A673 (cell line): ENCODE data around the gene WFIKKN1. TPM values are rescaled to one million over a fixed set of nuclear protein-coding genes. Genes with fewer than 3 reads are reported as not detected.

Experiments
- BruUV-seq: library from RNA; stranded (reverse); fragments of 400-500 nt; replicated peaks from 2 replicates; lab custom pipeline; 2021; lab: Mats Ljungman, UMichigan
- CTCF ChIA-PET: fragments of 300-600 bp; sonication (Branson Sonifier 250); formaldehyde crosslinking; loops from one replicate; lab custom pipeline; 2022; ENCODE audit warnings: antibody characterized with exemption; lab: Charles Lee
- POLR2A ChIA-PET: fragments of 300-600 bp; sonication (Branson Sonifier 250); formaldehyde crosslinking; loops from one replicate; lab custom pipeline; 2022; ENCODE audit warnings: antibody characterized with exemption; ENCODE audit not compliant: low non-redundant PET; lab: Charles Lee
- DNase-seq: peaks from one replicate; pipeline ENCODE4 v3.0.0-alpha.2; 2015; ENCODE audit warnings: low spot score
- H3K27ac ChIP-seq: fragments of 200-600 bp; sonication (generic); 2 replicates; pipeline ENCODE4 v1.5.1; 2016; ENCODE audit warnings: mixed run types, low read depth, mild to moderate bottlenecking, mixed read lengths, antibody characterized with exemption, low read length; ENCODE audit not compliant: poor library complexity, severe bottlenecking
- H3K27me3 ChIP-seq: fragments of 200-600 bp; sonication (generic); replicated peaks from 2 replicates; pipeline ENCODE4 v1.6.1; 2017; ENCODE audit warnings: mixed run types, low read depth, mild to moderate bottlenecking, mixed read lengths, antibody characterized with exemption, low read length; ENCODE audit not compliant: insufficient read depth, poor library complexity
- H3K36me3 ChIP-seq: fragments of 200-600 bp; sonication (generic); 2 replicates; pipeline ENCODE4 v1.6.1; 2016; ENCODE audit warnings: mixed run types, mild to moderate bottlenecking, mixed read lengths, antibody characterized with exemption, low read length; ENCODE audit not compliant: insufficient read depth, poor library complexity, severe bottlenecking
- H3K4me1 ChIP-seq: fragments of 200-600 bp; sonication (generic); 2 replicates; pipeline ENCODE4 v1.6.1; 2017; ENCODE audit warnings: mixed run types, mild to moderate bottlenecking, mixed read lengths, antibody characterized with exemption, low read length; ENCODE audit not compliant: insufficient read depth, poor library complexity, severe bottlenecking
- H3K4me3 ChIP-seq: fragments of 200-600 bp; sonication (generic); 2 replicates; pipeline ENCODE4 v1.5.1; 2016; ENCODE audit warnings: low read depth, mixed run types, mild to moderate bottlenecking, mixed read lengths, low read length; ENCODE audit not compliant: poor library complexity, severe bottlenecking
- H3K9me3 ChIP-seq: fragments of 200-600 bp; sonication (generic); 2 replicates; pipeline ENCODE4 v1.6.1; 2016; ENCODE audit warnings: mixed run types, low read depth, mild to moderate bottlenecking, mixed read lengths, antibody characterized with exemption, low read length; ENCODE audit not compliant: poor library complexity, severe bottlenecking
- CTCF ChIP-seq: fragments of 300-800, 200-600 bp; sonication (generic); conservative IDR thresholded peaks from 2 replicates; pipeline ENCODE4 v1.5.1; 2017; ENCODE audit warnings: low read depth, mild to moderate bottlenecking, antibody characterized with exemption, low read length, moderate library complexity, mixed read lengths
- EZH2 ChIP-seq: fragments of 200-600 bp; sonication (generic); IDR thresholded peaks from 2 replicates; pipeline ENCODE4 v1.6.1; 2017; ENCODE audit warnings: borderline replicate concordance, low read depth, mild to moderate bottlenecking, mixed read lengths, antibody characterized with exemption, low read length; ENCODE audit not compliant: poor library complexity, severe bottlenecking
- intact Hi-C: fragments of 100-400 bp; cut with micrococcal nuclease; formaldehyde crosslinking; loops from one replicate; pipeline ENCODE4 v1.10.0; 2022; ENCODE audit not compliant: unreplicated experiment
- total RNA-seq: library from RNA; stranded (reverse); gene quantifications from 2 replicates; pipeline ENCODE4 v1.2.3, GENCODE V29; 2021

Gene WFIKKN1
- total RNA-seq, 1 experiment from 2014 or later, result 1.7 TPM

DNA sequence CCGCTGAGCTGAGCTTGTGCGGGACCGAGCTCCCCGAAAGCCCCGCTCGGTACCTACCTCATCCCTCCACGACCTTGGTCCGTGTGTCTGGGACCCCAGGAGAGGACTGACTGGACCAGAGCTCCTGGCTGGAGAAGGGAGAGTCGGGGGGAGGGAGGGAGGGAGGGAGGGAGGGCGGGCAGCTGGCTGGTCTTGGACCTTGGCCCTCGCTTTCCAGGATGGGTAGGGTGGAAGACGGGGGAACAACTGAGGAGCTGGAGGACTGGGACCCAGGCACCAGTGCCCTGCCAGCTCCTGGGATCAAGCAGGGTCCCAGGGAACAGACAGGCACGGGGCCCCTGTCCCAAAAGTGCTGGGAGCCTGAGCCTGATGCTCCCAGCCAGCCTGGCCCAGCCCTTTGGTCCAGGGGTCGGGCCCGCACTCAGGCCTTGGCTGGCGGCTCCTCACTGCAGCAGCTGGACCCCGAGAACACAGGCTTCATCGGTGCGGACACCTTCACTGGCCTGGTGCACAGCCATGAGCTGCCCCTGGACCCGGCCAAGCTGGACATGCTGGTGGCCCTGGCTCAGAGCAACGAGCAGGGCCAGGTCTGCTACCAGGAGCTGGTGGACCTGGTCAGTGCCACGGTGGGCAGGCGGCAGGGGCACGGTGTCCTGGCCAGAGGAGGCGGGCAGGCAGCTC is 45.2 kb downstream of the WFIKKN1 start:
- Histone ChIP-seq H3K27ac (no peak overlapping the region), H3K4me3 (peak overlapping the region; percentile 43)
- POLR2A ChIA-PET, result no interaction called here

DNA sequence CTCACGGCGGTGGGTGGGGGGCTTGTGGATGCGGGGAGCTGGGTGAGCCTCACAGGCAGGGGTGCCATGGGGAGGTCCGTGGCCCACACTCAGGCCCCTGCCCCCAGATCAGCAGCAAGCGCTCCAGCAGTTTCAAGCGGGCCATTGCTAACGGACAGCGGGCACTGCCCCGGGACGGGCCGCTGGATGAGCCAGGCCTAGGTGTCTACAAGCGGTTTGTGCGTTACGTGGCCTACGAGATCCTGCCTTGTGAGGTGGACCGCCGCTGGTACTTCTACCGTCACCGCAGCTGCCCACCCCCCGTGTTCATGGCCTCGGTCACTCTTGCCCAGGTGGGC is 45.7 kb downstream of the WFIKKN1 start:
- H3K9me3 ChIP-seq, result no peaks in the 10 kb centered on the region
- DNase-seq, result no peak
- H3K27me3 ChIP-seq, result no peaks in the 10 kb centered on the region
- no peak overlapping the region for H3K27ac ChIP-seq
- BruUV-seq, result no TSS peak
- CTCF ChIA-PET, result interaction anchor here (0.6 kb wide), 1 partner anchor 63 kb away, joined by 5 read pairs; no protein-coding TSS in a partner anchor
- TF ChIP-seq CTCF, result no peak
- intact Hi-C loops, result no loop called here
- POLR2A ChIA-PET, result no interaction called here
- H3K36me3 ChIP-seq, result peaks cover 25% of the 10 kb centered on the region
- no peak overlapping the region for H3K4me3 ChIP-seq
- H3K4me1 ChIP-seq, result peaks cover 23% of the 10 kb centered on the region

More for the DNA sequence above, 45.2 kb downstream of the WFIKKN1 start:
- Histone ChIP-seq H3K4me1 (peaks cover 18% of the 10 kb centered on the region), H3K9me3 (no peaks in the 10 kb centered on the region), H3K36me3 (peaks cover 26% of the 10 kb centered on the region), H3K27me3 (no peaks in the 10 kb centered on the region)
- intact Hi-C loops, result no loop called here
- DNase-seq, result no peak
- BruUV-seq, result no TSS peak
- CTCF ChIA-PET, result interaction anchor here (0.6 kb wide), 1 partner anchor 64 kb away, joined by 5 read pairs; no protein-coding TSS in a partner anchor
- TF ChIP-seq EZH2, result no peak

GRCh38 chr16:676913-677312 is 46.1 kb downstream of the WFIKKN1 start:
- DNase-seq, result no peak
- no TSS peak for BruUV-seq
- Histone ChIP-seq H3K27ac (no peak overlapping the region), H3K27me3 (no peaks in the 10 kb centered on the region), H3K9me3 (no peaks in the 10 kb centered on the region), H3K36me3 (peaks cover 26% of the 10 kb centered on the region), H3K4me3 (no peak overlapping the region), H3K4me1 (peaks cover 27% of the 10 kb centered on the region)
- intact Hi-C loops, result no loop called here
- ChIA-PET POLR2A (no interaction called here), CTCF (no interaction called here)
- TF ChIP-seq EZH2 (no peak), CTCF (no peak)
